Liver (tissue), 3 donors: ENCODE data around the gene BOD1L1.

Experiments
- ATF3 ChIP-seq: IDR thresholded peaks from 2 replicates; pipeline ENCODE4 v1.6.1; 2016; ENCODE audit warnings: antibody characterized with exemption
- CTCF ChIP-seq: fragments of 150-350 bp; IDR thresholded peaks from 2 replicates; pipeline ENCODE4 v1.5.1; 2017; ENCODE audit warnings: improper control_type of control experiment, low read depth, low read length; ENCODE audit not compliant: missing input control
- EGR1 ChIP-seq, 2 donors: IDR thresholded peaks; 2 replicates each; pipeline ENCODE4 v1.6.1; 2016 to 2018; ENCODE audit warnings: antibody characterized with exemption in 2 of 2, low read depth in 2 of 2
- GABPA ChIP-seq, 2 donors: IDR thresholded peaks in 1 of 2; conservative IDR thresholded peaks in 1 of 2; 2 replicates each; pipeline ENCODE4 v1.6.1; 2016; ENCODE audit warnings: antibody characterized with exemption in 2 of 2, mild to moderate bottlenecking in 1 of 2, moderate library complexity in 1 of 2
- HNF4G ChIP-seq: IDR thresholded peaks from 2 replicates; pipeline ENCODE4 v1.6.1; 2016; ENCODE audit warnings: antibody characterized with exemption
- JUND ChIP-seq, 2 donors: IDR thresholded peaks; 2 replicates each; pipeline ENCODE4 v1.6.1; 2016; ENCODE audit warnings: antibody characterized with exemption in 2 of 2
- NR2F2 ChIP-seq: IDR thresholded peaks from 2 replicates; pipeline ENCODE4 v1.6.1; 2016; ENCODE audit warnings: antibody characterized with exemption
- SP1 ChIP-seq: IDR thresholded peaks from 2 replicates; pipeline ENCODE4 v1.6.1; 2018; ENCODE audit warnings: antibody characterized with exemption, mild to moderate bottlenecking
- TAF1 ChIP-seq: conservative IDR thresholded peaks from 2 replicates; pipeline ENCODE4 v1.6.1; 2016; ENCODE audit warnings: antibody characterized with exemption, mild to moderate bottlenecking
- YY1 ChIP-seq: IDR thresholded peaks from 2 replicates; pipeline ENCODE4 v1.6.1; 2016; ENCODE audit warnings: antibody characterized with exemption, mild to moderate bottlenecking
- ZBTB33 ChIP-seq: IDR thresholded peaks from 2 replicates; pipeline ENCODE4 v1.6.1; 2016; ENCODE audit warnings: antibody characterized with exemption
- donor health status: healthy.
- donor health status: healthy.

DNA sequence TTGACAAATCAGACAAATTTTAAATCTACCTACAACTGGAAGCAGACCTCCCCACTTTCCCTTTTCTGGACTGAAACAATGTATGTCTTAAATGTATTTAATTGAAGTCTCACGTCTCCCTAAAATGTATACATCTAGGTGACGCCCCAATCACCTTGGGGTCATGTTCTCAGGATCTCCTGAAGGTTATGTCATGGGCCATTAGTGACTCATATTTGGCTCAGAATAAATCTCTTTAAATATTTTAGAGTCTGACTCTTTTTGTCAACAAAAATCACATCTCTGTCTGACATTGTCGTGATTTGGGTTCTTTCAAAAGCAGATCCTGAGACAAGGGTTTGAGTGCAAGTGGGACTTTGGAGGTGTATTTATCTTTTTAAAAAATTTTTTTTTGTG, 26.2 kb upstream of the BOD1L1 start:
- TF ChIP-seq SP1 (no peak), CTCF (no peak), TAF1 (no peak), JUND (IDR thresholded peaks at IDR 0.05) (no peak), GABPA (IDR thresholded peaks at IDR 0.05 in 1 of 2, conservative IDR thresholded peaks at IDR 0.05 in 1 of 2) (no peak), ATF3 (no peak), NR2F2 (no peak), HNF4G (no peak), ZBTB33 (no peak), YY1 (no peak), EGR1 (IDR thresholded peaks at IDR 0.05; ENCODE audit: low read depth in 2 of 2) (no peak)
